ENCODE data around the gene L1TD1.
"Not testable (repeated sequence)": the region's sequence is repeated elsewhere in the genome, so short reads cannot be mapped to it uniquely, and the experiment has no call there.

Gene L1TD1

DNA sequence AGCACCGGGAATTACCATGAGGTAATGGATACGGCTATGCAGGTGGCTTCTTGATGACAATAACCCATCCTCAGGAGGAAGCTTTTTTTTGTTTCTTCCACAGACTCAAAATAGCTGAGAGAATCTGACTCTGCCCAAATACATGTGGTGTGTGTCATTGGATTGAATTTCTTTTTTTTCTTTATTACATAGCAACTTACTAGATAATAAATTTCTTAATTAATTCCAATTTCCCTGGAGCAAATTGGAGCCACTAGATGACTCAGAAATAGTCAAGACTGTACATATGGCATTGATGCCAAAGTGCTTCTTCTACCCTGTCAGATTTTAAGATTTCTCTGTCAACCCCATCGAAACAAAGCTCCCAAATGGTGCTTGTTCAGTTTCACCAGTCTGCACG is 42.7 kb downstream of the L1TD1 start:
- TF ChIP-seq, protein P1, sequence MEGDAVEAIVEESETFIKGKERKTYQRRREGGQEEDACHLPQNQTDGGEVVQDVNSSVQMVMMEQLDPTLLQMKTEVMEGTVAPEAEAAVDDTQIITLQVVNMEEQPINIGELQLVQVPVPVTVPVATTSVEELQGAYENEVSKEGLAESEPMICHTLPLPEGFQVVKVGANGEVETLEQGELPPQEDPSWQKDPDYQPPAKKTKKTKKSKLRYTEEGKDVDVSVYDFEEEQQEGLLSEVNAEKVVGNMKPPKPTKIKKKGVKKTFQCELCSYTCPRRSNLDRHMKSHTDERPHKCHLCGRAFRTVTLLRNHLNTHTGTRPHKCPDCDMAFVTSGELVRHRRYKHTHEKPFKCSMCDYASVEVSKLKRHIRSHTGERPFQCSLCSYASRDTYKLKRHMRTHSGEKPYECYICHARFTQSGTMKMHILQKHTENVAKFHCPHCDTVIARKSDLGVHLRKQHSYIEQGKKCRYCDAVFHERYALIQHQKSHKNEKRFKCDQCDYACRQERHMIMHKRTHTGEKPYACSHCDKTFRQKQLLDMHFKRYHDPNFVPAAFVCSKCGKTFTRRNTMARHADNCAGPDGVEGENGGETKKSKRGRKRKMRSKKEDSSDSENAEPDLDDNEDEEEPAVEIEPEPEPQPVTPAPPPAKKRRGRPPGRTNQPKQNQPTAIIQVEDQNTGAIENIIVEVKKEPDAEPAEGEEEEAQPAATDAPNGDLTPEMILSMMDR (IDR thresholded peaks at IDR 0.05; ENCODE audit: unreplicated experiment in 3 of 3): no peak
- Mint-ChIP-seq H3K9me3 (no peaks in the 10 kb centered on the region), H3K27ac (no peak overlapping the region), H3K36me3 (ENCODE audit: low read depth) (no peaks in the 10 kb centered on the region), H3K4me1 (peaks cover 37% of the 10 kb centered on the region), H3K27me3 (ENCODE audit: low read depth) (peaks cover 12% of the 10 kb centered on the region), H3K4me3 (no peak overlapping the region)

DNA sequence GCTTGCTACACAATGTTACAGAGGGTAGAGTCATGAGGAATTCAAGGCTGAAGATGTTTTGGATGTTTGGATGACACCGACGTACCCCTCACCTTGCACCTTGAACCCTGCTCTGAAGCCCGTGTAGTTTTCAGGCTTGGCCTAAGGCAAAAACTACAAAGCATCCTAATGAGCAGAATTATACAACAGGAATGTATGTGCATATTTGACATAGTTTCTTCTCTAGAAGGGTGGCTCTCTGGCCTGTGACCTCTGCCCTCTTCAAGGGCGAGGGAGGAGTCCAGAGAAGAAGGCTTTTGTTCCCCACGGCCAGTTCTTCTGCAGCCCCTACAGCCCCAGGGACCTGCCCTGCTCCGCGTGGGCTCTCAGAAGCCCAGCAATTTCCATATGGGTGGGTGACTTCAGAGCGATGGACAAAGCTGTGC is 43.3 kb downstream of the L1TD1 start:
- H3K4me3 Mint-ChIP-seq: no peak overlapping the region
- TF ChIP-seq, protein P1 (IDR thresholded peaks at IDR 0.05; ENCODE audit: unreplicated experiment in 3 of 3): no peak
- H3K27me3 Mint-ChIP-seq (ENCODE audit: low read depth): peaks cover 9% of the 10 kb centered on the region
- H3K4me1 Mint-ChIP-seq: peaks cover 33% of the 10 kb centered on the region
- H3K36me3 Mint-ChIP-seq (ENCODE audit: low read depth): peaks cover 4% of the 10 kb centered on the region
- peak overlapping the region in 1 of 3 experiments; percentile 36 for H3K27ac Mint-ChIP-seq
- H3K9me3 Mint-ChIP-seq: no peaks in the 10 kb centered on the region

DNA sequence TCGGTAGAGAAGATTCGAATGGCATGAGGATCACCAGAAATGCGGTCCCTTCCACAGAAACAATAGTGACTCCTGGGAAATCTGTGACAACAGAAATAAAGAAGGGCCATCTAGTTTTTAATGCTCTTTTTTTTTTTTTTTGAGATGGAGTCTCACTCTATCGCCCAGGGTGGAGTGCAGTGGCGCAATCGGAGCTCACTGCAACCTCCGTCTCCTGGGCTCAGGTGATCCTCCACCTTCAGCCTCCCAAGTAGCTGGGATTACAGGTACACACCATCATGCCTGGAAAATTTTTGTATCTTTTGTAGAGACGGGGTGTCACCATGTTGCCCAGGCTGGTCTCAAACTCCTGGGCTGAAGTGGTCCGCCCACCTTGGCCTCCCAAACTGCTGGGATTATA is 43.9 kb downstream of the L1TD1 start:
- peaks cover 28% of the 10 kb centered on the region for H3K4me1 Mint-ChIP-seq
- no peaks in the 10 kb centered on the region for H3K9me3 Mint-ChIP-seq
- TF ChIP-seq, protein P1 (IDR thresholded peaks at IDR 0.05; ENCODE audit: unreplicated experiment in 3 of 3): no peak
- H3K27ac Mint-ChIP-seq: no peak overlapping the region
- H3K27me3 Mint-ChIP-seq (ENCODE audit: low read depth): peaks cover 5% of the 10 kb centered on the region
- H3K4me3 Mint-ChIP-seq: no peak overlapping the region
- H3K36me3 Mint-ChIP-seq (ENCODE audit: low read depth): peaks cover 7% of the 10 kb centered on the region

DNA sequence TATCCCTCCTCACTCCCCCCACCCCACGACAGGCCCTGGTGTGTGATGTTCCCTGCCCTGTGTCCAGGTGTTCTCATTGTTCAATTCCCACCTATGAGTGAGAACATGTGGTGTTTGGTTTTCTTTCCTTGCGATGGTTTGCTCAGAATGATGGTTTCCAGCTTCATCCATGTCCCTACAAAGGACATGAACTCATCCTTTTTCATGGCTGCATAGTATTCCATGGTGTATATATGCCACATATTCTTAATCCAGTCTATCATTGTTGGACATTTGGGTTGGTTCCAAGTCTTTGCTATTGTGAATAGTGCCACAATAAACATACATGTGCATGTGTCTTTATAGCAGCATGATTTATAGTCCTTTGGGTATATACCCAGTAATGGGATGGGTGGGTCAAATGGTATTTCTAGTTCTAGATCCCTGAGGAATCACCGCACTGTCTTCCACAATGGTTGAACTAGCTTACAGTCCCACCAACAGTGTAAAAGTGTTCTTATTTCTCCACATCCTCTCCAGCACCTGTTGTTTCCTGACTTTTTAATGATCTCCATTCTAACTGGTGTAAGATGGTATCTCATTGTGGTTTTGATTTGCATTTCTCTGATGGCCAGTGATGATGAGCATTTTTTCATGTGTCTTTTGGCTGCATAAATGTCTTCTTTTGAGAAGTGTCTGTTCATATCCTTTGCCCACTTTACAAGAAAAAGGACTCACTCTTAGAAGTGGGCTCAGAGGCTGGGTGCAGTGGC is 45.2 kb downstream of the L1TD1 start:
- peaks cover 21% of the 10 kb centered on the region for H3K36me3 Mint-ChIP-seq (ENCODE audit: low read depth)
- not testable (repeated sequence) for H3K9me3 Mint-ChIP-seq; H3K4me3 Mint-ChIP-seq; H3K27me3 Mint-ChIP-seq (ENCODE audit: low read depth); H3K27ac Mint-ChIP-seq
- H3K4me1 Mint-ChIP-seq: peaks cover 18% of the 10 kb centered on the region

DNA sequence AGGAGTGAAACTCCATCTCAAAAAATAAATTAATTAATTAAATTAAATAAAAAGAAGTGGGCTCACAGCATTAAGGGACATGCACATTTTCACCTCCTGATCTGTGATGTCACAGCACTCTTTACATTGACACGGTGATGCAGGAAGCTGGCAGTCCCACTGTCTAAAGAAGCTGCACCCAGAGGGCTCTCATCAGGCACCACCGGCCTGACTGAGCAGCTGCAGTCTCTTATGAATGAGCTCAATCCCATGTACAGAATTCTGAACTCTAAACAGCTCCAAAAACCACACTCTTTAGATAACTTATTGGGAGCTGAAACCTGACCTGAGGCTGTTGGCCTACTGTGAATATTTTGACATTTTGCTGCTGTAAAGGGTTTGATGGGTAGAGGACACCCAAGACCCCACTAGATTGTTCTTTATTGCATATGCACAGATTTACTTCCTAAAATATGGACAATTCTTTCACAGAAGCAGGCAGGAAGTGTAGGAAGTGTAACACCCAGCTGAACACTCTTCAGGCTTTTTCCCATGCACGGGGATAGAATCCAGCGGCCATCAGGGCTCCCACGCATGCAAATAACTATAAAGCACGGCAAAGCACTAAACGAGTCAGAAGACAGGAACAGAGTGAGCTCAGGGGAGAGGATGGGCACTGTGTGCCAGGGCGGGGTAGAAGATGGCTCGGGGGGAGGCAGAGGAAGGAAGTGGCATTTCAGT is 46.2 kb downstream of the L1TD1 start:
- Mint-ChIP-seq H3K36me3 (ENCODE audit: low read depth) (peaks cover 30% of the 10 kb centered on the region), H3K4me3 (no peak overlapping the region), H3K27ac (peak overlapping the region; percentile 75 to 86 (median 77)), H3K9me3 (peaks cover 4% of the 10 kb centered on the region), H3K27me3 (ENCODE audit: low read depth) (peaks cover 5% of the 10 kb centered on the region), H3K4me1 (peaks cover 15% of the 10 kb centered on the region)
- TF ChIP-seq, protein P1 (IDR thresholded peaks at IDR 0.05; ENCODE audit: unreplicated experiment in 3 of 3): no peak

DNA sequence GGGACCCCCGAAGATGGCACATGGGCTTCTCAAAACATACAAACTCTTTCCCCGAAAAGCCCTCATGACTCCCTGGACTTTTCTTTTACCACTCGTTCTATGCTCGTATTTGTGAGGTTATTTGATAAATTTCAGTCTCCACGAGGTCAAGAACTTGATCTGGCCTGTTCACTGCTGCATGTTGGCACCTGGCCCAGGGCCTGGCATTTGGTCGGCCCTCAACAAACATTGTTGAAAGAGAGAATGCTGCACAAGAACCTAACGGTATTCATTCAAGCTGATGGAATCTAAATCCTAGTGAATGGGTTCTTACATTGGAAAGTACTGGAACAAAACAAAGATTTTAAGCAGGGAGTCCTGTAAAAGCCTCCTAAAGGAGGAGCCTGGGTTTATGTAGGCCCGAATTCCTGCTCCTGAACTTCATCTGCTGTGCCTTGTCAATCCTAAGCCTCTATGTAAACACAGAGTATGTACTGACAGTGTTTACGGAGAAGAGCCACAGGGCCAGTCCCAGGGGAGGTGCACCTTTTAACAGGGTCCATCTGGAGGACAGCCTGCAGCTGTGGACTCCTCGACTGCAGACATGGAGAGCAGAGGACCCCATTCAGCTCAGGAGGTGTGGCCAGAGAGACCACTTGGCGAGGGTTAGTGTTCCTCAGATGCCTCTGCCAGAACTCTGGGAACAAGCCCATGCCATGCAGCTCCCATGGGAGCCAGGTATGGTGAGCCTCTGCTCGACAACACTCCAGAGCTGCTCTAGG is 46.9 kb downstream of the L1TD1 start:
- H3K9me3 Mint-ChIP-seq: peaks cover 4% of the 10 kb centered on the region
- H3K4me3 Mint-ChIP-seq: no peak overlapping the region
- H3K36me3 Mint-ChIP-seq (ENCODE audit: low read depth): peaks cover 32% of the 10 kb centered on the region
- H3K4me1 Mint-ChIP-seq: peaks cover 15% of the 10 kb centered on the region
- TF ChIP-seq, protein P1 (IDR thresholded peaks at IDR 0.05; ENCODE audit: unreplicated experiment in 3 of 3): no peak
- H3K27me3 Mint-ChIP-seq (ENCODE audit: low read depth): peaks cover 5% of the 10 kb centered on the region
- peak overlapping the region; percentile 75 to 86 (median 77) for H3K27ac Mint-ChIP-seq

DNA sequence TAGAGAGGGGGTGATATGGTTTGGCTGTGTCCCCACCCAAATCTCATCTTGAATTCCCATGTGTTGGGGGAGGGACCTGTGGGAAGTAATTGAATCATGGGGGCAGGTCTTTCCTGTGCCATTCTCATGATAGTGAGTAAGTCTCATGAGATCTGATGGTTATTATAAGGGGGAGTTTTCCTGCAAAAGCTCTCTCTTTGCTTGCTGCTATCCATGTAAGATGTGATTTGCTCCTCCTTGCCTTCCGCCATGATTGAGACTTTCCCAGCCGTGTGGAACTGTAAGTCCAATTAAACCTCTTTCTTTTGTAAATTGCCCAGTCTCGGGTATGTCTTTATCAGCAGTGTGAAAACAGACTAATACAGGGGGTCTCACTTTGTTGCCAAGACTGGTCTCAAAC is 49.7 kb downstream of the L1TD1 start:
- not testable (repeated sequence) for H3K27ac Mint-ChIP-seq

More for the DNA sequence above, 49.7 kb downstream of the L1TD1 start:
- H3K27me3 Mint-ChIP-seq (ENCODE audit: low read depth); H3K9me3 Mint-ChIP-seq; H3K4me3 Mint-ChIP-seq: not testable (repeated sequence)
- H3K36me3 Mint-ChIP-seq (ENCODE audit: low read depth): peaks cover 32% of the 10 kb centered on the region
- peaks cover 15% of the 10 kb centered on the region for H3K4me1 Mint-ChIP-seq

All from nephron (organoid).